Measurements from ENCODE around the gene VAMP1. TPM values are rescaled to one million over a fixed set of nuclear protein-coding genes. Genes with fewer than 3 reads are reported as not detected.
"Not testable (repeated sequence)": the region's sequence is repeated elsewhere in the genome, so short reads cannot be mapped to it uniquely, and the experiment has no call there.

Gene VAMP1
- total RNA-seq, 2 donors from 2014 or later = 6.2 to 11.1 TPM

DNA sequence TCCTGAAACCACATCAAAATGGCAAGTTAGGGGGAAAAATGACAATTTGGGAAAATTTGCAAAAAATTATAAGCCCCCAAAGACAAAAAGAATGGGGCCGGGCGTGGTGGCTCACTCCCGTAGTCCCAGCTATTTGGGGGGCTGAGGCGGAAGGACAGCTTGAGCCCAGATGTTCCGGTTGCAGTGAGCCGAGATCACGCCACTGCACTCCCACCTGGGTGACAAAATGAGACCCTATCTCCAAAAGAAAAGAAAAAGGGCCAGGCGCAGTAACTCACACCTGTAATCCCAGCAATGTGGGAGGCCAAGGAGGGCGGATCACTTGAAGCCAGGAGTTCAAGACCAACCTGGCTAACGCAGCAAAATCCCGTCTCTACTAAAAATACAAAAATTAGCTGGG lies 2.0 kb upstream of the VAMP1 start:
- DNase-seq (ENCODE audit: low spot score) = no peak
- intact Hi-C loops (cut with DNase I) = no loop called here

DNA sequence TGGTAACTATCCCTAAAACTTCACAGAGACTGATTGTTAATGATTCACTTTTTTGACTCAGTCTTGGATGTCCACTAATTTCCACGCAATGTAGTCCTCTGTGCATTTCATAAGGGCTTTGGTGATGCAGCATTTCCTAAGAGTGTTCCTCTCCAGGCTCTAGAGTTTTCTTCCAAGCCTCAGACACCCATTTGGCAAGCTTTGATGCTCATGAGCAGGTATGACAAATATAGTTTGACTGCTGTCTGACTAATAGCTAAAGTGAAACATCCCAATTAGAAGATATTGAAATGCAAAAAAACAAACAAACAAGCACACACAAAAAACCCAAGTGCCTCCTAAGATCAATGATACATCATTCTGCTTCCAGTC lies 1.5 kb upstream of the VAMP1 start:
- DNase-seq (ENCODE audit: low spot score) = no peak
- intact Hi-C loops (cut with DNase I) = no loop called here

DNA sequence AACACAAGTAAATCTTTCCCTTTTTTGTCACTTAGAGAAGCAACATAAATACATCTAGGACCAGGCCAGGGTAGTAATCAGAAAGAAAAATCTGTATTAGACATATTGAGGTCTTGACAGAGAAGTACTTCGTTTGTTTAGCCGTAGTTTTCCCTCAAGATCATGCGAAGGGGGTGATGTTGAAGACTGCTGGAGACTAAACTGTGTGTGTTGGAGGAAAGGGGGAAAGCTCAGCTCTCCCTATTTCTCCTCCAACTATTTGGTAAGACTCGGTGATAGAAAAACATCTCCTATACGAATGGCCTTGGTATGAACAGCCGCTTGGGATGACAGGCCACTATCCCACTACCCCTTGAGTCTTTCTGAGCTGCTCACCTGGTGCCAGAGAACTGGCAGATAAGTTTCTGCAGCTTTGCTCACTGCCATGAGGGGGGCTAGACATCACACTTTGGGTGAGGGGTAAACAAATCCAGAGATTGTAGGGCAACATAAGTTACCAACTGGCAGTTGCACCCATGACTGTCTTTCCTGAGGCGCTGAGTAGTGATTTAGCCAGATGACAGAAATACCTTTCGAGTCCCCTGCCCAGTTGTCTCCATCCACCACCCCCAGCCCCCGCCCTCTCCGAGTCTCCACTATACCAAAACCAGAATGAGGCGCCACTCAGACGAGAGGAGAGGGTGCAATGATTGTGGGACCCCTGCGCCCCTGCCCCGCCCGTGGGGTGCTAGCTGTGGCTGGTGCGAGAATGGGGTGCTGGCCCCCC lies 685 bp downstream of the VAMP1 start:
- intact Hi-C loops (cut with DNase I) = loop anchor here in 1 of 2 donors (10.0 kb wide), 1 partner anchor 135 kb away; no protein-coding TSS in a partner anchor
- DNase-seq (ENCODE audit: low spot score) = no peak

DNA sequence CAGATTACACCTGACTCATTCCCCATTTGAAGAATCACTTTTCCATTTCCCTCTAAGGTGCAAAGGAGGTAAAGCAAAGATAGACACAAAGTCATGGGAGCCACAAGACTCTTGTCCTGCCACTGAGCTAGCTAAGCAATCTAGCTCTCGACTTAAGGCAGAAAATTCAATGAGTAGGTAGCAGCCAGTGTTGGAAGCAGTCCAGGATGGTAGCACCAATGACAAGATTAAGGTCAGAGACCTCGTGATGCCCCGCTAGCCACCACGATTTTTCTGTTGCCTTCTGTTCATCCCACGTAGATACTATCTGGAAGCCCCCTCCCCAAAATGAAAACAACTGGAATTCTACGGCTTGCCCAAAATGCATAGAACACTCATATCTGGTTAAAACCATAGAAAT lies 1.4 kb downstream of the VAMP1 start:
- intact Hi-C loops (cut with DNase I) = loop anchor here in 1 of 2 donors (10.0 kb wide), 1 partner anchor 134 kb away; no protein-coding TSS in a partner anchor

DNA sequence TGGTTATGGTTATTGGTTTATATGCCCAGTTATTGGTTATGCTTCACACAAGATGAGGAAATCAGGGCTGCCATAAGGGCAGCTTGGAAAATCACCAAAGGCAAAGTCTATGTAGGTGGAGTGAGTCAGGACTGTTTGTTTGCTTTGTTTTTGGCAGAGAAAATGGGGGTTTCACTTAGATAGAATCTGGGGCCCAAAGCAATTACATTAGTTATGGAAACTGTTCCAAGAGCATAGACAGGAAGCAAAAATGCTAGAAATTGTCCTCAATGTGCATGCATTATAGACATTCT lies 2.2 kb downstream of the VAMP1 start:
- intact Hi-C loops (cut with DNase I) = loop anchor here in 1 of 2 donors (10.0 kb wide), 1 partner anchor 133 kb away; no protein-coding TSS in a partner anchor

More for the DNA sequence above, 1.4 kb downstream of the VAMP1 start:
- DNase-seq (ENCODE audit: low spot score) = no peak

DNA sequence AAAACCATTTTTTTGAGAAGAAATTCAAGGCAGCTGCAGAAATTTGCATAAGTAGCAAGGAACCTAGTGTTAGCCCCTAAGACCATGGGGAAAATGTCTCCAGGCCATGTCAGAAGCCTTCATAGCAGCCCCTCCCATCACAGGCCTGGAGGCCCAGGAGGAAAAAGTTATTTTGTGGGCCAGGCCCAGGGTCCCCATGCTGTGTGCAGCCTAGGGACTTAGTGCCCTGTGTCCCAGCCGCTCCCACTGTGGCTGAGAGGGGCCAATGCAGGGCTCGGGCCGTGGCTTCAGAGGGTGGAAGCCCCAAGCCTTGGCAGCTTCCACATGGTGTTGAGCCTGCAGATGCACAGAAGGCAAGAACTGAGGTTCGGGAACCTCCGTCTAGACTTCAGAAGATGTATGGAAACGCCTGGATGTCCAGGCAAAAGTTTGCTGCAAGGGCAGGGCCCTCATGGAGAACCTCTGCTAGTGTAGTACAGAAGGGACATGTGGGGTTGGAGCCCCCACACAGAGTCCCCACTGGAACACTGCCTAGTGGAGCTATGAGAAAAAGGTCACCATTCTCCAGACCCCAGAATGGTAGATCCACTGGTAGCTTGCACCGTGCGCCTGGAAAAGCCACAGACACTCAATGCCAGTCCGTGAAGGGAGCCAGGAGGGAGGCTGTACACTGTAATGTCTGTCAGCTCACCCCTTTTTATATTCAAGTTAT lies 2.8 kb downstream of the VAMP1 start:
- not testable (repeated sequence) for DNase-seq (ENCODE audit: low spot score)
- intact Hi-C loops (cut with DNase I) = loop anchor here in 1 of 2 donors (10.0 kb wide), 1 partner anchor 133 kb away; no protein-coding TSS in a partner anchor

More for the DNA sequence above, 2.2 kb downstream of the VAMP1 start:
- no peak for DNase-seq (ENCODE audit: low spot score)

DNA sequence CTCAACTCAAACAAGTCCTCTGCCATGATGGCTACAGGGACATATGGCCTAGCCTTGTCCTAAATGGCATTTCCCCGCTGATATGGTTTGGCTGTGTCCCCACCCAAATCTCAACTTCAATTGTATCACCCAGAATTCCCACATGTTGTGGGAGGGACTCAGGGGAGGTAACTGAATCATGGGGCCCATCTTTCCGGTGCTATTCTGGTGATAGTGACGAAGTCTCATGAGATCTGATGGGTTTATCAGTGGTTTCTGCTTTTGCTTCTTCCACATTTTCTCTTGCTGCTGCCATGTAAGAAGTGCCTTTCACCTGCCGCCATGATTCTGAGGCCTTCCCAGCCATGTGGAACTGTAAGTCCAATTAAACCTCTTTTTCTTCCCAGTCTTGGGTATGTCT lies 3.7 kb downstream of the VAMP1 start:
- not testable (repeated sequence) for DNase-seq (ENCODE audit: low spot score)
- intact Hi-C loops (cut with DNase I) = loop anchor here in 1 of 2 donors (10.0 kb wide), 1 partner anchor 132 kb away; no protein-coding TSS in a partner anchor

DNA sequence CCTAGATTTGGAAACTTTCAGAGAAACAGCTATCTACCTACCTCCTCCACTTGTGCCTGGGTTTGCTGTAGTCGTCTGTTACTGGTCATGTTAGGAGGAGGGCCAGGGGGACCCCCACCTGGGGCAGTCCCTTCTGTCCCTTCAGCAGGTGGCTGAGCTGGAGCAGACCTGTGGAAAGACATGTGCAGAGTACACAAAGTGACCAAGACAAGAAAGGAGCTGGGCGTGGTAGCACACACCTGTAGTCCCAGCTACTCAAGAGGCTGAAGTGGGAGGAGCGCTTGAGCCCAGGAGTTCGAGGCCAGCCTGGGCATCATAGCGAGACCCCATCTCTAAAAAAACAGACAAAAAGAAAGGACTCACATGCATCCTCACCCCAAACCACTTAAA lies 4.3 kb downstream of the VAMP1 start:
- no peak for DNase-seq (ENCODE audit: low spot score)
- intact Hi-C loops (cut with DNase I) = loop anchor here in 1 of 2 donors (10.0 kb wide), 1 partner anchor 131 kb away; no protein-coding TSS in a partner anchor

DNA sequence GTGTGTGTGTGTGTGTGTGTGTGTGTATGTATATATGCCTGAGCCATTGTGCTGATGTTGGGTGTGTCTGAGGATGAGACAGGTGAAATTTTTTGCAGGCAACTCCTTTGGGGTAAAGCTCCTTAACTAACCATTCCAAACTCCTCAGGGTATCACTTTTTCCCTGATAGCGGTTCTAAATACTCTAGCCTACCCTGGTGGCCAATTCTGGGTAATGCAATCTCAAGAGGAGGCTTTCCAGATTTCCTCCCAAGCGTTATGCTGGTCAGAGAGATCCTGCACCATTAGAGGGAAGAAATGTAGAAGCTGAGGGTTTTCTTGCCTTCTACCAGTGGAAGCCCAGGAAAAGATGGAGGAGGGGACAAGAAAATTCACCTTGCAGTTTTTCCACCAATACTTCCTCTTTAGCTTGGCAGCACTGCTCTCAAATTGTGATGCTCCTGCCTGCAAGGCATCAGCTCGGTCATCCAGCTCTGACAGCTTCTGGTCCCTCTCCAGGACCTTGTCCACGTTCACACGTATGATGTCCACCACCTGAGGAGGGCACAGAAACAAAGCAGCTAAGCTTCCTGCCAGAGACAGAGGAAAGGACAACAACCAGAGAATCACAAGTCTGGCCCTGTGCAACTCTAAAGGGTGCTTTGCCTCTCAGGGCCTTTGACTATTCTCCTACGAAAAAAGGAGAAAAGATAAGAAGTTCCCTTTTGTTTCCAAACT lies 4.9 kb downstream of the VAMP1 start:
- no peak for DNase-seq (ENCODE audit: low spot score)
- intact Hi-C loops (cut with DNase I) = loop anchor here in 1 of 2 donors (10.0 kb wide), 1 partner anchor 131 kb away; no protein-coding TSS in a partner anchor

DNA sequence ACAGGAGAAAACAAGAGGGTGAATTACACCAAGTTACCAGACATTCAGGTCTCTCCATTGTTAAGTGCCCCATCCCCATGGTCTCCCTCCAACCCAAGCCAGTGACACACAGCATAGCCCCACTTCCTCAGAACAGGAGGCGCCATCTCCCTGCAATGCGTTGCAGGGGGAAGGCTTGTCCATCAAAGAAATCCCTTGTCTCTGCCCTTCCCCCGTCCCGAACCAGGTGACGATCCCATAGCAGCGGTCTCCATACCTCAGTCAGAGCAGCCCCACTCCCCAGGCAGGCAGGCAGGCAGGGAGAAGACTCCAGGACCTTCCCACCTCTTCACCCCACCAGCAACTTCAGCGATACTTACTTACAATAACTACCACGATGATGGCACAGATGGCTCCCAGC lies 5.9 kb downstream of the VAMP1 start:
- DNase-seq (ENCODE audit: low spot score) = no peak
- intact Hi-C loops (cut with DNase I) = loop anchor here (5.0 to 10.0 kb wide), 3 partner anchors 37 to 137 kb away; no protein-coding TSS in a partner anchor

DNA sequence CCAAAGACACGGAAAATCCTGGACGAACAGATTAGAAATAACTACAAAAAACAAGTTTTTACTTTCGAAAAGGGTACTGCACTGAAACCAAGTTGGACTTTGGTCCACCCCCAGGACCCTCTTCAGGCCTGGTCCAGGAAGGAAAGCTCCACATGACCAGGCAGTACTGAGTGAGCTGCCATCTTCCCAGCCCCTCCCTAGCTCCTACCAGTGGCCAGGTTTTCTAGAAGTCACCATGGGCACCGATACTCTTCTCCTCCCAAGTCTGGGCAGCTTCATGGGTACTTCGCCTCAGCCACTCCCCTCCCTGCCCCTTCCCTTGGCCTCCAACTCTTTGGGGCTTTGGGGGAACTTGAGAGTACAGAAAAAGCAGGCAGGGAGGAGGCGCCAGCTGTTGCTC lies 6.6 kb downstream of the VAMP1 start:
- no peak for DNase-seq (ENCODE audit: low spot score)
- intact Hi-C loops (cut with DNase I) = loop anchor here (2.0 to 10.0 kb wide), 4 partner anchors 37 to 137 kb away; no protein-coding TSS in a partner anchor

DNA sequence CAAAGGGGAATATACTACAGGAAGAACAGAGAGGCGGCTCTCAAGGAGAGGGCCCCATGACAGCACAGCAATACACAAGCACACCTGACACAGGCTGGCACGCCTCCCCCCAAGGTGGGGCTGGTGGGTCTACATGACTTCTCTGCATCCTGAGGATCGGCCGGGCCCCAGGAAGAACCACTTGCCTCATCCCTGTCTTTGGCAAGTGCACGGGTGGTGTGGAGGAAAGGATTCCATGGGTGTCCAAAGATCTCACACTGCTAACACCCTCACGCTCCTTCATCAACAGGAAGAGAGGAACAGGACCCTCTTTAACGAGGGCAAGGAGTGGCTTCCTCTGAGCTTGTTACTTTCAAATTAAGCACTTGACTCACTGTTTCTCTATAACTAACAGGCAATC lies 7.3 kb downstream of the VAMP1 start:
- no peak for DNase-seq (ENCODE audit: low spot score)
- intact Hi-C loops (cut with DNase I) = loop anchor here (2.0 to 10.0 kb wide), 4 partner anchors 36 to 136 kb away; no protein-coding TSS in a partner anchor

DNA sequence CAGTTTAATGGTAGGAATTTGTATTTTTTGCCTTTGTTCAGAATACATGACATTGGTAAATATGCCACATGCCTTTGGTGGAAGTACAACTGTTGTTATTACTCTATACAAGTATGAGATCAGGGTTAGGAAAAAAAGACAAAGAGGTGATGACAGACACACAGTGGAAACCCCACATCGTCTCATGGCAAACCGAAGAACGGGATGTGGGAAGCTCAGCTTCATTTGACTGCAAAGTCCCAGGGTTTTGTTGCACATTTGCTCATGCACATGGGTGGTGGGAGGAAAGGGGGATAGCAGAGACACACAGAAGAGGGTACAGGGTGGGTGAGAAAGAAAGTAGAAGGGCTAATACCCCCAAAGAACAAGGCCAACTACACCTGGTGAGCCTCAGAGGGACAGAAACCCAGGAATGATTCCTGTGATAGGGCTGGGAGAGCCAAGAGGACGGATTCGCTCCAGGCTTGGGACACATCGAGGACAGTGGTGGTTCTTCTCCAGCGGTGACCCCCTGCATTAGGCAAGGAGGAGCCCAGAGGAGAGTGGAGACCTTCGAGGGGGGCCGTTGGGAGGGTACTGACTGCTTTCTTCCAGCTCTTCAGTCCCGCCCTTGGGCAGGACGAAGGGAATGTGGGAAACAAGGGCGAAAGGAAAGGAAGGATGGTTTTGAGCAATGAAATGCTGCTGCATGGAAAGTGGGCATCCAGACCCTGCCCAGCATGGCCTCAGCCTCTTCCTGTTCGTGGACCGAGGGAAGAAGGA lies 8.1 kb downstream of the VAMP1 start:
- peak; percentile 69 for DNase-seq (ENCODE audit: low spot score)
- intact Hi-C loops (cut with DNase I) = loop anchor here (2.0 to 10.0 kb wide), 4 partner anchors 35 to 135 kb away; no protein-coding TSS in a partner anchor

DNA sequence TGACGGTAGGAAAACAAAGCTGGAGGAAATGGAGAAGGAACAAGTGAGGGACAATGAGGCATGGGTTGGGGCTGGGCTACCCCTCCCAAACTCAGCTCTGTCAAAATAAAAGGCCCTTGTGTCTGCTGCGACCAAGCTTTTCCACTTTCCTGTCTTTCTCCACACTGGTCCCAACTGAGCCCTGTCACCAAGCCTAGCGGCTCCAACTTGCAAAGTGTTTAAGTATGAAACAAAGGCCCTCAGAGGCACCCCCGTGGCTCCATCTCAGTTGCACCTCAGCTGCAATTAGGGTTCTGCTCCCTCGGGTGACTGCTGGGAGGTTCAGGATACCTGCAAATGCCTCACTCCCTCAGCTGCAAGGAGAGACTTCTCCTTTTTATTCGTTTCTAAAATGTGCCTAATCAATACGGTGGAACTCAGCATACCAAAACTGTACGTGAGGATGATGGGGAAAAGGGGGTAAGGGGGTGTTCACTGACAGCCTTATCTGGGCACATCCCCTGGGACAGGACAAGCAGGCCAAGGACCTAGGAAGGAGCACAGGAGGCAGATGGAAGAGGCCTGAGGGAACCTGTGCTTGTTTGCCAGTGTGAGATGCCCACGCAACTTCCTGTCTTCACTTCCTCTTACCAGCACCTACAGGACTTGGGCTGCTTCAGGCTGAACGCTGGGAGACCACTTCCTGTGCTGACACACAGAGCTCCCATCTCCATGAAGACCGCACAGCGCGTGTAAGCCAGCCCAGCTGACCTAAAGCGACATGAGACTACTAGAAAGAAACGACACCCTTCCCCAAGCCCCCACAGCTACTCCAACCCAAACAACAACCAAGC lies 8.9 kb downstream of the VAMP1 start:
- peak; percentile 89 for DNase-seq (ENCODE audit: low spot score)

DNA sequence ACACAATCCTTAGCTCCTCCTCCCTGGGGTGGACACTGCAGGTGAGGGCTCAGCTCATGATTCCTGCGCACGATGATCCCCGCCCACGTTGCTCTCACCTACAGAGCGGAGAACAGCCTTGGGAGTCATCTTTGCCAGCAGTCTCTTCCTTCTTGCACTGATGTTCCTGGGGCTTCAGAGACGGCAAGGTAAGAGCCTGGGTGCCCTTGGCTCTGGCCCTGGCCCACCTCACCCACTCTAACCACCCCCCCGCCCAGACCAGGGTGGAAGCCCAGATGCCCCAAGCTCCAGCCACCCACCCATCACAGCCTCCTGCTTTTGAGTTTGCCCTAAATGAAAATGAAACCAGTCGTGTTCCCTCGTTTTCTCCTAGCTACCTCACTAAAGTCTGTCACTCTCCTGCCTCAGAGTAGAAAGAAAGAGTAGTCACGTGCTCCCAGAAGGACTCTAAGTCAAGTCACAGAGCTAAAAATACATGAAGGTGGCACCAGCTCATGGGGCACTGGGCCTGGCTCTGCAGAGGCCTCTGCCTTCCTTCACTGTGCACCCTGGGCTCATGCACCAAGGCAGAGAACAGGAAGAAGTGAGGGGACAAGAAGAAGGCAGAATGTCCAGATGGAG lies 9.6 kb downstream of the VAMP1 start:
- DNase-seq (ENCODE audit: low spot score) = no peak
- intact Hi-C loops (cut with DNase I) = loop anchor here (5.0 to 10.0 kb wide), 3 partner anchors 34 to 134 kb away; no protein-coding TSS in a partner anchor

More for the DNA sequence above, 8.9 kb downstream of the VAMP1 start:
- intact Hi-C loops (cut with DNase I) = loop anchor here (2.0 to 10.0 kb wide), 4 partner anchors 34 to 134 kb away; no protein-coding TSS in a partner anchor

DNA sequence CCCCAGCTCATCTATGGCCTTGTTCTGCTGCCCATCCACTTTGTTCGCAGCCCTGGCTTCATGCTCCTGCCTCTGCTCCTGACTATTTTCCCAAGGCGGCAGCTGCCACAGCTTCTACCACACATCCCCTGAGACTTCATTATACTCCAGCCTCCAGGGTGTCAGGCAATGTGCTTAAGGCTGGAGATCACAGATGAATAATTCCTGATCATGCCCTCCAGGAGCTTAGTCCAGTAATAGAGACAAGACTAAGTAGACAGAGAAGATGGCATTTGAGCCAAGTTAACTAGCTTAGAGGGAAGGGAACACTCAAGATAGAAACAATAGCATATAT lies 11.5 kb downstream of the VAMP1 start:
- DNase-seq (ENCODE audit: low spot score) = no peak
- intact Hi-C loops (cut with DNase I) = no loop called here

DNA sequence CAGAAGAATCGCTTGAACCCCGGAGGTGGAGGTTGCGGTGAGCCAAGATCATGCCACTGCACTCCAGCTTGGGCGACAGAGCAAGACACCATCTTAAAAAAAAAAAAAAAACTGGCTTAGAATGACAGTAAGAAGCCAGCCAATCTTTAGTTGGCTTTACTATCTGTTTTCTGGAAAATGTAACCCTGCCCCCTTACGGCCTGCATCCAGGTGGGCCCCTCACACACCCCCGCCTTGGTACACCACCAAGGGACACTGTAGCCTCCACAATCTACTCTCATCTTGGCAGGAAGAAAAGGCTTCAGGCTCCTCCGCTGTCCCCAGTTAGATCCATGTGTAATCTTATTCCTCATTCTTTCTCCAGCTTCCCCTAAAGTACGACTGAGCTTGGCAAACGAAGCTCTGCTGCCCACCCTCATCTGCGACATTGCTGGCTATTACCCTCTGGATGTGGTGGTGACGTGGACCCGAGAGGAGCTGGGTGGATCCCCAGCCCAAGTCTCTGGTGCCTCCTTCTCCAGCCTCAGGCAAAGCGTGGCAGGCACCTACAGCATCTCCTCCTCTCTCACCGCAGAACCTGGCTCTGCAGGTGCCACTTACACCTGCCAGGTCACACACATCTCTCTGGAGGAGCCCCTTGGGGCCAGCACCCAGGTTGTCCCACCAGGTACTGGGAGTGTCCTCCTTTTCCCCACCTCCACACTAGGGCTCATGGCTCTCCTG lies 12.0 kb downstream of the VAMP1 start:
- DNase-seq (ENCODE audit: low spot score) = no peak
- intact Hi-C loops (cut with DNase I) = no loop called here

Measured in posterior vena cava (tissue), 2 donors.